MCF 10A (cell line): ENCODE measurements around the gene SCN2A. TPM values are rescaled to one million over a fixed set of nuclear protein-coding genes. Genes with fewer than 3 reads are reported as not detected.

Source experiments
- BruUV-seq: library from RNA; stranded (reverse); fragments of 400-500 nt; replicated peaks from 2 replicates; lab custom pipeline; 2021; lab: Mats Ljungman, UMichigan
- CTCF ChIA-PET: fragments of 300-600 bp; sonication (Branson Sonifier 250); formaldehyde crosslinking; extraction: SDS; loops from one replicate; lab custom pipeline; 2021; ENCODE audit warnings: antibody characterized with exemption, inconsistent platforms; lab: Yijun Ruan, JAX
- POLR2A ChIA-PET: fragments of 300-600, 350-650 bp; sonication (Branson Sonifier 250); formaldehyde crosslinking; extraction: SDS; loops from one replicate; lab custom pipeline; 2020; ENCODE audit warnings: antibody characterized with exemption, inconsistent platforms; lab: Yijun Ruan, JAX
- DNase-seq: peaks from one replicate; pipeline ENCODE4 v3.0.0-alpha.2; 2018; ENCODE audit not compliant: unreplicated experiment
- H3K27ac Mint-ChIP-seq: one replicate; pipeline ENCODE4 v1.8.0; 2022; ENCODE audit warnings: mild to moderate bottlenecking, low read depth, mixed read lengths; ENCODE audit not compliant: unreplicated experiment
- H3K27me3 Mint-ChIP-seq: one replicate; pipeline ENCODE4 v1.8.0; 2022; ENCODE audit warnings: mixed read lengths; ENCODE audit not compliant: insufficient read depth, unreplicated experiment
- H3K36me3 Mint-ChIP-seq: one replicate; pipeline ENCODE4 v1.8.0; 2022; ENCODE audit warnings: mild to moderate bottlenecking, moderate library complexity, mixed read lengths; ENCODE audit not compliant: insufficient read depth, unreplicated experiment
- H3K4me1 Mint-ChIP-seq: one replicate; pipeline ENCODE4 v1.8.0; 2022; ENCODE audit warnings: mixed read lengths; ENCODE audit not compliant: insufficient read depth, unreplicated experiment
- H3K4me3 Mint-ChIP-seq: one replicate; pipeline ENCODE4 v1.8.0; 2022; ENCODE audit warnings: mild to moderate bottlenecking, moderate library complexity, mixed read lengths; ENCODE audit not compliant: unreplicated experiment
- H3K9me3 Mint-ChIP-seq: one replicate; pipeline ENCODE4 v1.8.0; 2022; ENCODE audit warnings: mixed read lengths; ENCODE audit not compliant: unreplicated experiment
- CTCF ChIP-seq: fragments of 200-600 bp; IDR thresholded peaks from one replicate; pipeline ENCODE4 v1.8.0; 2022; ENCODE audit warnings: antibody characterized with exemption, mild to moderate bottlenecking; ENCODE audit not compliant: unreplicated experiment
- intact Hi-C: fragments of 100-400 bp; cut with micrococcal nuclease; formaldehyde crosslinking; loops from 2 replicates; pipeline ENCODE4 v1.14.1; 2022
- total RNA-seq: library from RNA; stranded (reverse); gene quantifications from 2 replicates; pipeline ENCODE4 v1.2.3, GENCODE V29; 2022

Gene SCN2A
- total RNA-seq, 1 experiment from 2014 or later, result not detected

- H3K4me3 Mint-ChIP-seq, result no peak overlapping the region
- ChIA-PET POLR2A (no interaction called here), CTCF (interaction anchor here (0.5 to 2.3 kb wide), 5 partner anchors 56 to 590 kb away, joined by 3 to 12 read pairs (median 4); partner anchors contain the start of gene SCN2A)
- H3K27ac Mint-ChIP-seq, result no peak overlapping the region
- H3K4me1 Mint-ChIP-seq, result no peaks in the 10 kb centered on the region
- no peak for DNase-seq
- peaks cover 47% of the 10 kb centered on the region for H3K27me3 Mint-ChIP-seq
- H3K36me3 Mint-ChIP-seq, result no peaks in the 10 kb centered on the region
- H3K9me3 Mint-ChIP-seq, result no peaks in the 10 kb centered on the region
- intact Hi-C loops, result loop anchor here (5.0 kb wide), 1 partner anchor 278 kb away; no protein-coding TSS in a partner anchor
- BruUV-seq, result no TSS peak
- no peak for TF ChIP-seq CTCF
Measured at GRCh38 chr2:165294912-165295311, 55.7 kb downstream of the SCN2A start.

- Mint-ChIP-seq H3K9me3 (no peaks in the 10 kb centered on the region), H3K4me3 (no peak overlapping the region), H3K27ac (no peak overlapping the region), H3K36me3 (no peaks in the 10 kb centered on the region), H3K4me1 (no peaks in the 10 kb centered on the region), H3K27me3 (peaks cover 46% of the 10 kb centered on the region)
- ChIA-PET POLR2A (no interaction called here), CTCF (interaction anchor here (0.6 to 2.3 kb wide), 6 partner anchors 10 to 304 kb away, joined by 3 to 12 read pairs (median 4); partner anchors contain the start of gene SCN2A)
- BruUV-seq, result no TSS peak
- intact Hi-C loops, result no loop called here
- DNase-seq, result no peak
- no peak for TF ChIP-seq CTCF
Measured at GRCh38 chr2:165295643-165296042, 56.4 kb downstream of the SCN2A start.

- no peaks in the 10 kb centered on the region for H3K36me3 Mint-ChIP-seq
- no peaks in the 10 kb centered on the region for H3K4me1 Mint-ChIP-seq
- TF ChIP-seq CTCF, result no peak
- no peak for DNase-seq
- peaks cover 33% of the 10 kb centered on the region for H3K27me3 Mint-ChIP-seq
- H3K9me3 Mint-ChIP-seq, result no peaks in the 10 kb centered on the region
- no peak overlapping the region for H3K27ac Mint-ChIP-seq
- no peak overlapping the region for H3K4me3 Mint-ChIP-seq
- ChIA-PET POLR2A (no interaction called here), CTCF (interaction anchor here (0.7 kb wide), 2 partner anchors 9 to 270 kb away, joined by 3 read pairs; no protein-coding TSS in a partner anchor)
- BruUV-seq, result no TSS peak
- intact Hi-C loops, result loop anchor here (1.0 kb wide), 1 partner anchor 66 kb away; the partner anchor contains the start of gene SCN2A
Measured at GRCh38 chr2:165305391-165306096, 66.3 kb downstream of the SCN2A start.

- TF ChIP-seq CTCF, result no peak
- BruUV-seq, result no TSS peak
- Mint-ChIP-seq H3K4me3 (no peak overlapping the region), H3K36me3 (no peaks in the 10 kb centered on the region), H3K9me3 (no peaks in the 10 kb centered on the region), H3K27me3 (peaks cover 48% of the 10 kb centered on the region), H3K27ac (no peak overlapping the region), H3K4me1 (no peaks in the 10 kb centered on the region)
- DNase-seq, result no peak
- intact Hi-C loops, result no loop called here
- ChIA-PET CTCF (no interaction called here), POLR2A (no interaction called here)
Measured at GRCh38 chr2:165307317-165307716, 68.1 kb downstream of the SCN2A start.
